IMR-90 (cell line): ENCODE data around the gene CEACAM7. TPM values are rescaled to one million over a fixed set of nuclear protein-coding genes. Genes with fewer than 3 reads are reported as not detected.

Source experiments
- ATAC-seq: fragments of 200-7000 bp; cut with Tn5 transposase; 2 replicates; pipeline ENCODE4 v1.9.1; 2020; ENCODE audit warnings: low read depth, mild to moderate bottlenecking, moderate library complexity
- BruUV-seq: library from RNA; stranded (reverse); fragments of 400-500 nt; replicated peaks from 2 replicates; lab custom pipeline; 2021; lab: Mats Ljungman, UMichigan
- CTCF ChIA-PET: fragments of 300-600 bp; formaldehyde crosslinking; extraction: SDS; loops from one replicate; lab custom pipeline; 2021; ENCODE audit warnings: antibody characterized with exemption; lab: Yijun Ruan, JAX
- POLR2A ChIA-PET: fragments of 300-600 bp; sonication (Branson Sonifier 250); formaldehyde crosslinking; loops from one replicate; lab custom pipeline; 2022; ENCODE audit warnings: antibody characterized with exemption; ENCODE audit not compliant: unreplicated experiment; lab: Charles Lee
- DNase-seq: peaks from one replicate; pipeline ENCODE4 v3.0.0; 2013
- H2AFZ ChIP-seq: replicated peaks from 2 replicates; pipeline ENCODE3; 2013; ENCODE audit warnings: low read length, mild to moderate bottlenecking; ENCODE audit not compliant: poor library complexity
- H2AK5ac ChIP-seq: 2 replicates; pipeline ENCODE4 v1.6.1; 2013; ENCODE audit warnings: low read depth, low read length, inconsistent platforms
- H2AK9ac ChIP-seq: replicated peaks from 2 replicates; pipeline ENCODE3; 2013; ENCODE audit warnings: mild to moderate bottlenecking, low read depth, low read length, moderate library complexity; ENCODE audit not compliant: poor library complexity
- H2BK120ac ChIP-seq: 2 replicates; pipeline ENCODE4 v1.6.1; 2013; ENCODE audit warnings: low read depth, low read length, inconsistent platforms
- H2BK15ac ChIP-seq: 3 replicates; pipeline ENCODE4 v1.6.1; 2013; ENCODE audit warnings: low read depth, low read length, inconsistent platforms
- H2BK20ac ChIP-seq: 2 replicates; pipeline ENCODE4 v1.6.1; 2013; ENCODE audit warnings: low read depth, mild to moderate bottlenecking, inconsistent platforms, low read length, moderate library complexity
- H2BK5ac ChIP-seq: 2 replicates; pipeline ENCODE4 v1.6.1; 2013; ENCODE audit warnings: mild to moderate bottlenecking, low read depth, low read length, inconsistent platforms; ENCODE audit not compliant: poor library complexity, severe bottlenecking
- H3K14ac ChIP-seq: replicated peaks from 2 replicates; pipeline ENCODE4 v1.6.1; 2013; ENCODE audit warnings: low read depth, low read length, inconsistent platforms
- H3K18ac ChIP-seq: 2 replicates; pipeline ENCODE4 v1.6.1; 2013; ENCODE audit warnings: low read depth, low read length, control low read depth
- H3K23ac ChIP-seq: 2 replicates; pipeline ENCODE4 v1.6.1; 2013; ENCODE audit warnings: low read depth, low read length, inconsistent platforms
- H3K27ac ChIP-seq: 2 replicates; pipeline ENCODE4 v1.5.1; 2013; ENCODE audit warnings: mild to moderate bottlenecking, control low read depth, low read length; ENCODE audit not compliant: insufficient read depth
- H3K27me3 ChIP-seq: 2 replicates; pipeline ENCODE4 v1.6.1; 2013; ENCODE audit warnings: low read length; ENCODE audit not compliant: control insufficient read depth, insufficient read depth
- H3K36me3 ChIP-seq: 2 replicates; pipeline ENCODE4 v1.6.1; 2013; ENCODE audit warnings: low read length, mixed read lengths; ENCODE audit not compliant: control insufficient read depth, insufficient read depth
- H3K4ac ChIP-seq: 2 replicates; pipeline ENCODE4 v1.6.1; 2013; ENCODE audit warnings: low read depth, low read length, inconsistent platforms
- H3K4me1 ChIP-seq: 2 replicates; pipeline ENCODE4 v1.6.1; 2013; ENCODE audit warnings: low read length, mixed read lengths; ENCODE audit not compliant: control insufficient read depth, insufficient read depth
- H3K4me2 ChIP-seq: 2 replicates; pipeline ENCODE4 v1.6.1; 2013; ENCODE audit warnings: low read depth, mild to moderate bottlenecking, control low read depth, low read length, moderate library complexity
- H3K4me3 ChIP-seq: 2 replicates; pipeline ENCODE4 v1.5.1; 2013; ENCODE audit warnings: low read depth, mild to moderate bottlenecking, control low read depth, low read length, moderate library complexity; ENCODE audit not compliant: insufficient read depth
- H3K56ac ChIP-seq: 2 replicates; pipeline ENCODE4 v1.6.1; 2013; ENCODE audit warnings: low read length, inconsistent platforms; ENCODE audit not compliant: insufficient read depth; ENCODE audit errors: extremely low read depth
- H3K79me1 ChIP-seq, 2 experiments: 2 replicates each; pipeline ENCODE4 v1.6.1; 2013; ENCODE audit warnings: low read length in 2 of 2, inconsistent platforms in 1 of 2, low read depth in 1 of 2
- H3K9ac ChIP-seq: 2 replicates; pipeline ENCODE4 v1.6.1; 2013; ENCODE audit warnings: low read depth, low read length, control low read depth
- H3K9me1 ChIP-seq: 2 replicates; pipeline ENCODE4 v1.6.1; 2013; ENCODE audit warnings: low read length, inconsistent platforms; ENCODE audit not compliant: insufficient read depth
- H3K9me3 ChIP-seq: 2 replicates; pipeline ENCODE4 v1.6.1; 2013; ENCODE audit warnings: low read length; ENCODE audit not compliant: control insufficient read depth, insufficient read depth
- H4K20me1 ChIP-seq: 2 replicates; pipeline ENCODE4 v1.6.1; 2013; ENCODE audit warnings: low read length, inconsistent platforms; ENCODE audit not compliant: insufficient read depth
- H4K5ac ChIP-seq: 2 replicates; pipeline ENCODE4 v1.6.1; 2013; ENCODE audit warnings: mild to moderate bottlenecking, low read depth, low read length, control low read depth
- H4K8ac ChIP-seq, 2 experiments: 2 replicates each; pipeline ENCODE4 v1.6.1; 2013; ENCODE audit warnings: low read depth in 2 of 2, low read length in 2 of 2, control low read depth in 1 of 2, inconsistent platforms in 1 of 2
- H4K91ac ChIP-seq: 2 replicates; pipeline ENCODE4 v1.6.1; 2013; ENCODE audit warnings: low read depth, low read length, inconsistent platforms; ENCODE audit not compliant: insufficient read depth
- BHLHE40 ChIP-seq: fragments of 150-350 bp; IDR thresholded peaks from 2 replicates; pipeline ENCODE4 v1.6.1; 2016; ENCODE audit warnings: mild to moderate bottlenecking, low read depth, low read length
- CEBPB ChIP-seq: IDR thresholded peaks from 2 replicates; pipeline ENCODE4 v1.6.1; 2012; ENCODE audit warnings: low read depth, low read length, improper control_type of control experiment
- CHD1 ChIP-seq: IDR thresholded peaks from 2 replicates; pipeline ENCODE4 v1.6.1; 2012; ENCODE audit warnings: low read depth, low read length, improper control_type of control experiment
- ELK1 ChIP-seq: fragments of 150-350 bp; IDR thresholded peaks from 2 replicates; pipeline ENCODE4 v1.6.1; 2016; ENCODE audit warnings: low read depth, mild to moderate bottlenecking, low read length, moderate library complexity, borderline replicate concordance
- MXI1 ChIP-seq: IDR thresholded peaks from 2 replicates; pipeline ENCODE4 v1.6.1; 2012; ENCODE audit warnings: low read depth, mild to moderate bottlenecking, low read length, moderate library complexity, borderline replicate concordance
- NFE2L2 ChIP-seq: fragments of 150-350 bp; IDR thresholded peaks from 2 replicates; pipeline ENCODE4 v1.6.1; 2016; ENCODE audit warnings: low read depth, mild to moderate bottlenecking, low read length
- POLR2A ChIP-seq: IDR thresholded peaks from 2 replicates; pipeline ENCODE4 v1.6.1; 2012; ENCODE audit warnings: mild to moderate bottlenecking, low read depth, low read length
- RAD21 ChIP-seq: IDR thresholded peaks from 2 replicates; pipeline ENCODE4 v1.6.1; 2012; ENCODE audit warnings: low read length, improper control_type of control experiment
- SMC3 ChIP-seq: fragments of 150-350 bp; IDR thresholded peaks from 2 replicates; pipeline ENCODE4 v1.6.1; 2016; ENCODE audit warnings: low read depth, mild to moderate bottlenecking, antibody characterized with exemption, low read length, moderate library complexity
- USF2 ChIP-seq: fragments of 150-350 bp; IDR thresholded peaks from 2 replicates; pipeline ENCODE4 v1.6.1; 2017; ENCODE audit warnings: mild to moderate bottlenecking, antibody characterized with exemption, low read length, low read depth
- WGBS, 2 experiments: methylation state at CpG; one replicate each; pipeline versions ENCODE4 v1.1.5 to v1.1.7; 2013; ENCODE audit warnings: missing lambda C conversion rate in 2 of 2; ENCODE audit not compliant: insufficient read length in 1 of 2; ENCODE audit errors: extremely low coverage in 2 of 2; 5-methylcytosine and 5-hydroxymethylcytosine counted together
- dilution Hi-C: fragments of 300-500 bp; cut with HindIII; formaldehyde crosslinking; loops from one replicate; pipeline ENCODE4 v1.14.3; 2018; ENCODE audit warnings: low sequenced_read_pairs; ENCODE audit not compliant: unreplicated experiment
- in situ Hi-C: fragments of 300-500 bp; cut with MboI; formaldehyde crosslinking; loops from 3 replicates; pipeline ENCODE4 v1.14.3; 2019; ENCODE audit warnings: low sequenced_read_pairs, inconsistent platforms, mixed read lengths
- intact Hi-C: fragments of 100-400 bp; cut with micrococcal nuclease; formaldehyde crosslinking; loops from 2 replicates; pipeline ENCODE4 v1.10.0; 2022
- polyA plus RNA-seq, 3 experiments: library from polyadenylated mRNA; depleted of rRNA; stranded (reverse); fragments of >200 nt; gene quantifications; 2 replicates each; pipeline ENCODE4 v1.2.3, GENCODE V29; 2012; ENCODE audit warnings: low replicate concordance in 1 of 3
- total RNA-seq: library from RNA; depleted of rRNA; stranded (reverse); fragments of >200 nt; gene quantifications from 2 replicates; pipeline ENCODE4 v1.2.3, GENCODE V29; 2012

Gene CEACAM7
- total and polyA plus RNA-seq, 2 of the 4 experiments (the other 2 are of a cell fraction): not detected

GRCh38 chr19:41718761-41719160 is 30.7 kb upstream of the CEACAM7 start:
- WGBS, 2 experiments: 44% methylated on average over 2 of the region's 6 CpGs; no CpG with 5 or more reads in 1 of the 2 experiments
- H2AK5ac ChIP-seq: no peak overlapping the region
- no peak overlapping the region for H3K23ac ChIP-seq
- intact Hi-C loops (no loop called here), dilution Hi-C loops (no loop called here), in situ Hi-C loops (no loop called here)
- H3K4me1 ChIP-seq: no peaks in the 10 kb centered on the region
- BruUV-seq: no TSS peak
- H2BK5ac ChIP-seq: no peak overlapping the region
- ATAC-seq: no peak
- no peak overlapping the region for H4K8ac ChIP-seq
- H3K4me3 ChIP-seq: no peak overlapping the region
- H4K91ac ChIP-seq: no peak overlapping the region
- H3K36me3 ChIP-seq: no peaks in the 10 kb centered on the region
- DNase-seq: no peak
- no peak overlapping the region for H2BK15ac ChIP-seq
- no peaks in the 10 kb centered on the region for H3K9me3 ChIP-seq
- H2BK120ac ChIP-seq: no peak overlapping the region
- POLR2A ChIA-PET: no interaction called here
- H2AK9ac ChIP-seq: no peak overlapping the region
- H3K9me1 ChIP-seq: no peaks in the 10 kb centered on the region
- H3K56ac ChIP-seq: no peak overlapping the region
- no peaks in the 10 kb centered on the region for H3K79me1 ChIP-seq
- no peak overlapping the region for H2AFZ ChIP-seq
- no peak overlapping the region for H3K9ac ChIP-seq
- H4K5ac ChIP-seq: no peak overlapping the region
- no peak overlapping the region for H3K18ac ChIP-seq
- no peak overlapping the region for H3K4me2 ChIP-seq
- TF ChIP-seq ELK1: no peak
- TF ChIP-seq MXI1: no peak
- no peak for TF ChIP-seq SMC3
- TF ChIP-seq RAD21: no peak
- no peak for TF ChIP-seq NFE2L2
- no peak for TF ChIP-seq BHLHE40
- TF ChIP-seq POLR2A: no peak
- TF ChIP-seq CEBPB: no peak
- TF ChIP-seq CHD1: no peak
- TF ChIP-seq USF2: no peak
- H3K27me3 ChIP-seq: peaks cover 2% of the 10 kb centered on the region; the same call in 1 of the 2 replicates
- H2BK20ac ChIP-seq: no peak overlapping the region
- CTCF ChIA-PET: no interaction called here
- no peak overlapping the region for H3K27ac ChIP-seq
- no peak overlapping the region for H3K4ac ChIP-seq
- no peaks in the 10 kb centered on the region for H4K20me1 ChIP-seq
- no peak overlapping the region for H3K14ac ChIP-seq
